Activated CD8-positive, alpha-beta T cell treated with anti-CD3 and anti-CD28 coated beads for 36 hours (primary cell): ENCODE data around the gene DBNL. TPM values are rescaled to one million over a fixed set of nuclear protein-coding genes. Genes with fewer than 3 reads are reported as not detected.

Source experiments
- ATAC-seq: fragments of 200-7000 bp; cut with Tn5 transposase; one replicate; pipeline ENCODE4 v1.10.0; 2021; ENCODE audit warnings: mild to moderate bottlenecking, moderate library complexity
- CTCF ChIA-PET: fragments of 350-600 bp; sonication (Branson Sonifier 250); formaldehyde crosslinking; loops from one replicate; lab custom pipeline; 2021; ENCODE audit warnings: antibody characterized with exemption; lab: Charles Lee
- POLR2A ChIA-PET: fragments of 350-600 bp; sonication (Branson Sonifier 250); formaldehyde crosslinking; loops from one replicate; lab custom pipeline; 2021; ENCODE audit warnings: antibody characterized with exemption; lab: Charles Lee
- DNase-seq: peaks from one replicate; pipeline ENCODE4 v3.0.0-alpha.2; 2020
- H3K27ac Mint-ChIP-seq: one replicate; pipeline ENCODE4 v1.8.0; 2021; ENCODE audit warnings: mild to moderate bottlenecking, mixed read lengths
- H3K27me3 Mint-ChIP-seq: one replicate; pipeline ENCODE4 v1.8.0; 2021; ENCODE audit warnings: mixed read lengths
- H3K36me3 Mint-ChIP-seq: one replicate; pipeline ENCODE4 v1.8.0; 2021; ENCODE audit warnings: low read depth, mixed read lengths
- H3K4me1 Mint-ChIP-seq: one replicate; pipeline ENCODE4 v1.8.0; 2021; ENCODE audit warnings: low read depth, mixed read lengths
- H3K4me3 Mint-ChIP-seq: one replicate; pipeline ENCODE4 v1.8.0; 2021; ENCODE audit warnings: mild to moderate bottlenecking, moderate library complexity, mixed read lengths
- H3K9me3 Mint-ChIP-seq: one replicate; pipeline ENCODE4 v1.8.0; 2021; ENCODE audit warnings: mixed read lengths
- intact Hi-C: fragments of 100-400 bp; cut with micrococcal nuclease; formaldehyde crosslinking; loops from one replicate; pipeline ENCODE4 v1.10.0; 2022
- total RNA-seq, 2 experiments: library from RNA; stranded (reverse); gene quantifications; one replicate each; pipeline ENCODE4 v1.2.3, GENCODE V29; 2021
- TF ChIP-seq, protein P1 (sequence below): fragments of 200-600 bp; IDR thresholded peaks from one replicate; pipeline ENCODE4 v1.8.0; 2022; ENCODE audit warnings: antibody characterized with exemption, mild to moderate bottlenecking

The DBNL gene
- total RNA-seq, 2 experiments from 2014 or later = 108 to 110 TPM

DNA sequence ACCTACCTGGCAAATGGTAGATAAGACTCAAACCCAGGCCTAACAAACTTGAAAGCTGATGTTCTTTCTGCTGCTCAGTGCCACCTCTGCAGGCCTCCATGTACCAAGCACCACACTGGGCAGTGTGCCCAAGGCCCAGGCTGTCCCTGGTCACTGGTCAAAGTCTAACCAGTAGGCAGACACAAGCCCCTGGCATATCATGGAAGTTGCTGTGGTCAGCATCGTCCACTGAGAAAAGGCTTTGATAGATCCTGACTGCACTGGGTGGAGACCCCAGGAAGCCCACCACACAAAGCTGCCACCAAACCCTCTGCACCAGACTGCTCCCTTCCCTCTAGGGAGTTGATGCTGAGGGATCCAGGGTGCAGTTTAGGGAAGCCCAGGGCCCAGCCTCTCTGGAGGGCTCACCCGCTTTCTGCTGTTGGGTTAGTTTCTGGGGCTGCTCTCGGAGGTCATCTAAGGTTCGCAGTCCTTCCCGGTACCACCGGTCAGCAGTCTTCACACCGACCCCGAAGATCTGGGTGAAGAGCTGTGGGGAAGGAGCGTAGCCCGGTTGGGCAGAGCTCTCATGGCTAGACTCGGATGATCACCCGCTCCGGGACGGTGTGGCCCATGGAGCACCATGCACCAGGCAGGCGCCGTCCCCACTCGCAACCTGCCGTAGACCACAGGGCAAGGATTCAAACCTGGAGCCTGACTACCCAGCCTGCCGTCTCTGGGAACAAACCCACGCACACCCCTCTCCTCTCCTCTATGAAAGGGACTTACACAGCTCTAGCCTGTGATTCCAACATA, 31.8 kb downstream of the DBNL start:
- Mint-ChIP-seq H3K27ac (peak overlapping the region; percentile 87), H3K9me3 (no peaks in the 10 kb centered on the region), H3K36me3 (peaks cover 55% of the 10 kb centered on the region), H3K27me3 (no peaks in the 10 kb centered on the region), H3K4me1 (peaks cover 52% of the 10 kb centered on the region), H3K4me3 (no peak overlapping the region)
- CTCF ChIA-PET = interaction anchor here (0.6 to 1.2 kb wide), 2 partner anchors 29 to 239 kb away, joined by 3 read pairs; no protein-coding TSS in a partner anchor
- no peak for ATAC-seq
- TF ChIP-seq, protein P1, sequence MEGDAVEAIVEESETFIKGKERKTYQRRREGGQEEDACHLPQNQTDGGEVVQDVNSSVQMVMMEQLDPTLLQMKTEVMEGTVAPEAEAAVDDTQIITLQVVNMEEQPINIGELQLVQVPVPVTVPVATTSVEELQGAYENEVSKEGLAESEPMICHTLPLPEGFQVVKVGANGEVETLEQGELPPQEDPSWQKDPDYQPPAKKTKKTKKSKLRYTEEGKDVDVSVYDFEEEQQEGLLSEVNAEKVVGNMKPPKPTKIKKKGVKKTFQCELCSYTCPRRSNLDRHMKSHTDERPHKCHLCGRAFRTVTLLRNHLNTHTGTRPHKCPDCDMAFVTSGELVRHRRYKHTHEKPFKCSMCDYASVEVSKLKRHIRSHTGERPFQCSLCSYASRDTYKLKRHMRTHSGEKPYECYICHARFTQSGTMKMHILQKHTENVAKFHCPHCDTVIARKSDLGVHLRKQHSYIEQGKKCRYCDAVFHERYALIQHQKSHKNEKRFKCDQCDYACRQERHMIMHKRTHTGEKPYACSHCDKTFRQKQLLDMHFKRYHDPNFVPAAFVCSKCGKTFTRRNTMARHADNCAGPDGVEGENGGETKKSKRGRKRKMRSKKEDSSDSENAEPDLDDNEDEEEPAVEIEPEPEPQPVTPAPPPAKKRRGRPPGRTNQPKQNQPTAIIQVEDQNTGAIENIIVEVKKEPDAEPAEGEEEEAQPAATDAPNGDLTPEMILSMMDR = no peak
- intact Hi-C loops = no loop called here
- no peak for DNase-seq
- POLR2A ChIA-PET = interaction anchor here (0.6 to 8.2 kb wide), 4 partner anchors 10 to 33 kb away, joined by 3 to 79 read pairs (median 4); partner anchors contain the start of gene PGAM2

DNA sequence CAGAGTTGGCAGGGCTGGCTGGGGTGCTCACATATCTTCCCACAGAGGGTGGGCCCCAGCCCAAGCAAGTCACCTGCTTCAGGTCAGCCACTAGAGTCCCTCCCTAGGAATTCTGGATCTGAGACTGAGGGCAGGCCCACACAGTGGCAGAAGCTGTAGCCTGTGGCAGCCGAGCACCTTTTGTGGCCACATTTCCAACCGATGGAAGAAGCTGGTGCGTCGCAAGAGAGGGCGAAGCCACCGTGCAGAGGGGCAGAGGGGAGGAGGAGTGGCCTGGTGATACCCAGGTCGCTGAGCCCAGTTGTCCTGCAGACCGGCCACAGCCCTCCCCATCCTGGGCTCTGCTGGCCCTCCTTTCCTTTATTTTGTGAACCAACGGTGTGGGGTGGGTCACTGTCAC, 32.6 kb downstream of the DBNL start:
- Mint-ChIP-seq H3K9me3 (no peaks in the 10 kb centered on the region), H3K27me3 (no peaks in the 10 kb centered on the region), H3K36me3 (peaks cover 57% of the 10 kb centered on the region), H3K27ac (peak overlapping the region; percentile 87), H3K4me3 (no peak overlapping the region), H3K4me1 (peaks cover 53% of the 10 kb centered on the region)
- DNase-seq = no peak
- TF ChIP-seq, protein P1 = no peak
- ChIA-PET POLR2A (interaction anchor here (1.1 to 8.2 kb wide), 2 partner anchors 11 to 29 kb away, joined by 3 to 79 read pairs; partner anchors contain the start of gene PGAM2), CTCF (no interaction called here)
- intact Hi-C loops = no loop called here
- no peak for ATAC-seq

DNA sequence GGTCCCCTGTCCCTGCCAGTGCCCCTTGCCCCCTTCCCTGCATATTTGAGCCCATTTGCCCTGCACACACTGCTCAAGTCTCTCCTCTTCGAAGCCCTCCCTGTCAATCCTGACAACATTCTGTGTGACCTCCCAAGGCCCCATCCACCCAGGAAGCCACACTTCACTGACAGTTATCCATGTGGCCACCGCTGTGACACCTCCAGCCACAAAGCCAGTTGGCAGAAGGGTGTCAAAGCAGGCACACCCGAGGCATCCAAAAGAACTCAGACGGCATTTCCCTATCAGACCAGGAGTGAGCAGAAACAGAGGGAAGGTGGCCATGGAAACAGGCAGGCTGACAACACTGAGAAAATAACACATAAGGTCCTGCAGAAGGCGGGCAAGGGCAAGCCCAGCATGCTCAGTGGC, 33.2 kb downstream of the DBNL start:
- no peaks in the 10 kb centered on the region for H3K27me3 Mint-ChIP-seq
- DNase-seq (peak; percentile 40), ATAC-seq (no peak)
- ChIA-PET CTCF (no interaction called here), POLR2A (interaction anchor here (1.3 to 8.2 kb wide), 2 partner anchors 12 to 33 kb away, joined by 5 to 79 read pairs; partner anchors contain the start of genes DBNL and PGAM2)
- H3K4me3 Mint-ChIP-seq = peak overlapping the region; percentile 3
- TF ChIP-seq, protein P1 = no peak
- peaks cover 56% of the 10 kb centered on the region for H3K36me3 Mint-ChIP-seq
- H3K27ac Mint-ChIP-seq = peak overlapping the region; percentile 87
- no peaks in the 10 kb centered on the region for H3K9me3 Mint-ChIP-seq
- H3K4me1 Mint-ChIP-seq = peaks cover 47% of the 10 kb centered on the region
- intact Hi-C loops = no loop called here

DNA sequence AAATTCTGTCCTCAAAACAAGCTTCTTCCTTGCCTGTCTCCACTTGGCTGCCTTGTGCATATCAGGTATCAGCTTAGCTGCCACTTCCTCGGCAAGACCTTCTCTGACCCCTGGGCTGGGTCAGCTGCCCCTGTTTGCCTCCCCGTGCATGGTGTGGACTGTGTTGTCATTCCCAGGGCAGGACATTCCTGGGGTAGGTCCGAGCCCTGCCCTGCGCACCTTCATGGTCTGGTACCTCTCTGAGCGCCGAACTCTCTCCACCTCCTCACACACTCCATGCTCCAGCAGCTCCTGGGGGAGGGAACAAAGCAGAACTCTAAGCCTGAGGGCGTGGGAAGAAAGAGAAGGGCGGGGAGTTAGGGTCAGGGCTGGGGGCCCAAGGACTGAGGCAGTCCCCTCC, 34.0 kb downstream of the DBNL start:
- ChIA-PET POLR2A (interaction anchor here (1.3 to 8.2 kb wide), 2 partner anchors 12 to 34 kb away, joined by 5 to 79 read pairs; partner anchors contain the start of genes DBNL and PGAM2), CTCF (no interaction called here)
- Mint-ChIP-seq H3K27me3 (no peaks in the 10 kb centered on the region), H3K36me3 (peaks cover 49% of the 10 kb centered on the region), H3K4me3 (no peak overlapping the region), H3K9me3 (no peaks in the 10 kb centered on the region), H3K4me1 (peaks cover 50% of the 10 kb centered on the region), H3K27ac (peak overlapping the region; percentile 87)
- no peak for DNase-seq
- TF ChIP-seq, protein P1 = no peak
- intact Hi-C loops = no loop called here
- no peak for ATAC-seq
